Measurements from ENCODE around the gene MZF1. TPM values are rescaled to one million over a fixed set of nuclear protein-coding genes. Genes with fewer than 3 reads are reported as not detected.
A peak's percentile ranks its signal among the peaks of the same experiment; 100 is the strongest.

The MZF1 gene
- total RNA-seq, 2 experiments from 2014 or later: 21.0 to 21.1 TPM

DNA sequence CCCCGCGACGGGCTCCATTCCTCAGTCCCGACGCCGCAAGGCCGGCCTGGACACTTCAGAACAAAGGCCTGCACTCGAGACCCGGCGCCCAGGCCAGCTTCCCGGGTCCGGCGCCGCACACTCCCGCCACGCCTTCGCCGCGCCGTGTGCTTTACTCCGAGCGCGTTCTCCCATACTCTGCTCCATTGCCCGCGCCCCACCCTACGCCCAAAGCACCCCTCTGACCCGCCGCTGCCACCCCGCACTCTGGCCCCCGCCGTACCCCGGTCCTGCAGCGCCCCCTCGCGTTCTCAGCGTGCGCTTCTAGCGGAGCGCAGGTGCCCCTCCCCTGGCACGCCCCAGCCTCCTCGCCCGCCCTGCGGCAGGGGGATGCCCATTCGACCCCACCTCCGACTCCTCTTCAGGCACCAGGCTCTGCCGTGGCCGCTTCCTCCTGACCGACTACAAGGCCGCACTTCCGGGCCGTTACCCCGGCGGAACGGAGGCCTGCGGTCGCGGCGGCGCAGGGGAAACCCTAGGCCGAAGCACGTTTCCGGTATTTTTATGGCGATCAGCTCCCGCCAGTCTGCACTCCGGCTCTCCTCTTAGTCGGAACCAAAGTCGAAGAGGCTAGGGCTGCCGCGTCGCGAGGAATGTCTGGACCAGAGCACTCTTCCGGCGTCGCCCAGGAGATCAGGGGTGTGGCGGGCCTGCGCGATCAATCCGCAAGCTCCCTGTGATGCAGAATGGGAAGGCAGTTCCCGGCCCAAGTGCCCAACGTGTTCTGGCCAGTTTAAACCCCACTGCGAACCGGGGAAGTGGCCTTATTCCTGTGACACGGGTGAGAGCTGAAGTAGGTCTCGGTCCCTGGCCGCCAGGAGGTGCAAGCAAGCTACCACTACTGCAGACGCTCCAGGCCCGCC, 53.5 kb downstream of the MZF1 start, which contains the start of gene ZBTB45:
Gene ZBTB45, minus strand, starts transcription at position 456 of the 902 bp plus-strand sequence. CDS start 2,137 bp downstream, outside the sequence.
- peak within 1 kb of the TSS; percentile 98 for H3K27ac Mint-ChIP-seq
- Histone ChIP-seq H3K36me3 (ENCODE audit: insufficient read depth, low read length) (peaks cover 19% of the 10 kb centered on the region), H3K27me3 (ENCODE audit: control insufficient read depth in 1 of 2, insufficient read depth in 2 of 2, low read length in 2 of 2) (no peaks in the 10 kb centered on the region), H3K4me1 (ENCODE audit: insufficient read depth, low read length) (peaks cover 51% of the 10 kb centered on the region), H3K9me3 (ENCODE audit: control insufficient read depth in 1 of 2, insufficient read depth in 1 of 2, low read length in 2 of 2) (no peaks in the 10 kb centered on the region), H3K4me3 (ENCODE audit: low read length) (peak within 1 kb of the TSS; percentile 86), H3K27ac (ENCODE audit: low read depth in 1 of 2, low read length in 2 of 2) (peak within 1 kb of the TSS; percentile 87 to 95)
- ChIA-PET POLR2A (interaction anchor here (0.8 to 3.5 kb wide), 20 partner anchors 16 to 1032 kb away, joined by 3 to 56 read pairs (median 10); partner anchors contain the start of genes CHMP2A, MZF1, TRIM28 and UBE2M), CTCF (interaction anchor here (0.7 to 4.7 kb wide), 22 partner anchors 19 to 291 kb away, joined by 3 to 60 read pairs (median 5); partner anchors contain the start of genes CHMP2A, MZF1, TRIM28 and UBE2M)
- peaks cover 43% of the 10 kb centered on the region for H3K4me1 Mint-ChIP-seq (ENCODE audit: low read depth)
- peak within 1 kb of the TSS; percentile 99 for H3K4me3 Mint-ChIP-seq
- TF ChIP-seq, protein P1, sequence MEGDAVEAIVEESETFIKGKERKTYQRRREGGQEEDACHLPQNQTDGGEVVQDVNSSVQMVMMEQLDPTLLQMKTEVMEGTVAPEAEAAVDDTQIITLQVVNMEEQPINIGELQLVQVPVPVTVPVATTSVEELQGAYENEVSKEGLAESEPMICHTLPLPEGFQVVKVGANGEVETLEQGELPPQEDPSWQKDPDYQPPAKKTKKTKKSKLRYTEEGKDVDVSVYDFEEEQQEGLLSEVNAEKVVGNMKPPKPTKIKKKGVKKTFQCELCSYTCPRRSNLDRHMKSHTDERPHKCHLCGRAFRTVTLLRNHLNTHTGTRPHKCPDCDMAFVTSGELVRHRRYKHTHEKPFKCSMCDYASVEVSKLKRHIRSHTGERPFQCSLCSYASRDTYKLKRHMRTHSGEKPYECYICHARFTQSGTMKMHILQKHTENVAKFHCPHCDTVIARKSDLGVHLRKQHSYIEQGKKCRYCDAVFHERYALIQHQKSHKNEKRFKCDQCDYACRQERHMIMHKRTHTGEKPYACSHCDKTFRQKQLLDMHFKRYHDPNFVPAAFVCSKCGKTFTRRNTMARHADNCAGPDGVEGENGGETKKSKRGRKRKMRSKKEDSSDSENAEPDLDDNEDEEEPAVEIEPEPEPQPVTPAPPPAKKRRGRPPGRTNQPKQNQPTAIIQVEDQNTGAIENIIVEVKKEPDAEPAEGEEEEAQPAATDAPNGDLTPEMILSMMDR (IDR thresholded peaks at IDR 0.05): peak; percentile 82
- intact Hi-C loops (cut with DNase I, micrococcal nuclease): loop anchor here (1.0 to 5.0 kb wide), 9 partner anchors 17 to 212 kb away; partner anchors contain the start of genes TRIM28 (in 2 of the 2), ERVK3-1 (in 1 of the 2) and ZSCAN22 (in 1 of the 2)
- peak; percentile 78 for ATAC-seq (ENCODE audit: poor library complexity)
- no peaks in the 10 kb centered on the region for H3K9me3 Mint-ChIP-seq
- H3K27me3 Mint-ChIP-seq: no peaks in the 10 kb centered on the region
- peak; percentile 77 to 96 (median 84) for DNase-seq
- H3K36me3 Mint-ChIP-seq (ENCODE audit: low read depth): peaks cover 27% of the 10 kb centered on the region

DNA sequence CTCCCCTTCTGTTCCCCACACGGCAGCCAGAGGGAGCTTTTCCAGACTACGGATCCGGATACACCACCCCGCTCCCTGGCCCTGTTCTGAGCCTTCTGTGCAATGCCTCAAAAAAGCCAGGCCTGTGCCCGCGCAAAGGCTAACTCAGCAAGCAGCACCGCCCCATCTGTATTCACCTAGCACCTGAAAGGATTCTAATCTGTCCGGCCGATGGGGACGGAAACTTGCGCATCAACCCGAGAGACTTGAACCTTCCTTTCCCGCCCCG, 54.1 kb downstream of the MZF1 start:
- peaks cover 19% of the 10 kb centered on the region for H3K36me3 ChIP-seq (ENCODE audit: insufficient read depth, low read length)
- no peaks in the 10 kb centered on the region for H3K27me3 Mint-ChIP-seq
- no peaks in the 10 kb centered on the region for H3K27me3 ChIP-seq (ENCODE audit: control insufficient read depth in 1 of 2, insufficient read depth in 2 of 2, low read length in 2 of 2)

More for the DNA sequence above, 54.1 kb downstream of the MZF1 start:
- Histone ChIP-seq H3K4me1 (ENCODE audit: insufficient read depth, low read length) (peaks cover 57% of the 10 kb centered on the region), H3K4me3 (ENCODE audit: low read length) (peak overlapping the region; percentile 86), H3K9me3 (ENCODE audit: control insufficient read depth in 1 of 2, insufficient read depth in 1 of 2, low read length in 2 of 2) (no peaks in the 10 kb centered on the region), H3K27ac (ENCODE audit: low read depth in 1 of 2, low read length in 2 of 2) (peak overlapping the region; percentile 87 to 95)
- no peaks in the 10 kb centered on the region for H3K9me3 Mint-ChIP-seq
- DNase-seq: peak in 13 of 14 experiments; percentile 26 to 78 (median 43)
- ChIA-PET CTCF (interaction anchor here (1.1 to 4.7 kb wide), 12 partner anchors 18 to 156 kb away, joined by 3 to 60 read pairs (median 8); partner anchors contain the start of genes CHMP2A, TRIM28, UBE2M and ZNF324B), POLR2A (interaction anchor here (1.0 to 3.5 kb wide), 12 partner anchors 17 to 336 kb away, joined by 4 to 56 read pairs (median 15); partner anchors contain the start of genes CHMP2A, MZF1, TRIM28 and UBE2M)
- TF ChIP-seq, protein P1 (IDR thresholded peaks at IDR 0.05): no peak
- H3K4me3 Mint-ChIP-seq: peak overlapping the region; percentile 99
- H3K27ac Mint-ChIP-seq: peak overlapping the region; percentile 98
- ATAC-seq (ENCODE audit: poor library complexity): peak; percentile 25
- intact Hi-C loops (cut with DNase I, micrococcal nuclease): loop anchor here (1.0 to 5.0 kb wide), 7 partner anchors 25 to 212 kb away; partner anchors contain the start of genes TRIM28 (in 2 of the 2), ERVK3-1 (in 1 of the 2) and ZSCAN22 (in 1 of the 2)
- peaks cover 29% of the 10 kb centered on the region for H3K36me3 Mint-ChIP-seq (ENCODE audit: low read depth)
- H3K4me1 Mint-ChIP-seq (ENCODE audit: low read depth): peaks cover 48% of the 10 kb centered on the region
